ENCODE results near the gene COL6A1. TPM values are rescaled to one million over a fixed set of nuclear protein-coding genes. Genes with fewer than 3 reads are reported as not detected.

Gene COL6A1
- polyA plus RNA-seq, 1 donor from 2014 or later = 29.4 TPM

DNA sequence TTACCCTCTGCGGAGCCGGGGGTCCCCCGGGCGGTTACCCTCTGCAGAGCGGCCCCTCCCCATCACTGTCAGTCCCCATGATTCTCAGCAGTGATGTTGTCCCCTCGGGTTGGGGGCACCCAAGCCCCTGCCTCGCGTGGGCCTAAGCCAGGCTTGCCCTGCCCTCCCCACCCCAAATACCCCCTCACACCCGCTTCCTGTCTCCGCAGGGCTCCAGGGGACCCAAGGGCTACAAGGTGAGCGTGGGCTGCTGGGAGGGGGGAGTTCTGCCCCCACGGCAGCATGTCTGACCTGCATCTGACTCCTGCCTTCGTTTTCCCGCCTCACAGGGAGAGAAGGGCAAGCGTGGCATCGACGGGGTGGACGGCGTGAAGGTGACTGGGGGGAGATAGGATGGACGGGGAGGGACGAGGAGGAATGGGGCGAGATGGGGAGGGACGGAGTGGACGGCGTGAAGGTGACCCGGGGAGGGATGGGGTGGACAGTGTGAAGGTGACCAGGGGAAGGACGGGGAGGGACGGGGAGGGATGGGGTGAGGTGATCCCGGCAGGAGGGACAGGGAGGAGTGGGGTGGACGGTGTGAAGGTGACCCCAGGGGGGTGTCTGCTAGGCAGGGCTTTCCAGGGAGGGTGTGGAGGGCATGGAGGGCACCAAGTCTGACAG, 8.6 kb downstream of the COL6A1 start:
- no peak overlapping the region for H3K4me2 ChIP-seq (ENCODE audit: low read length)
- H3K4me3 ChIP-seq (ENCODE audit: low read length) = no peak overlapping the region
- H3K9me3 ChIP-seq (ENCODE audit: low read length) = no peaks in the 10 kb centered on the region
- no peaks in the 10 kb centered on the region for H3F3A ChIP-seq (ENCODE audit: insufficient read depth, low read length, poor library complexity, severe bottlenecking)
- no peaks in the 10 kb centered on the region for H3K79me2 ChIP-seq (replicated peaks; ENCODE audit: insufficient read depth, low read length)
- H3K27me3 ChIP-seq (ENCODE audit: insufficient read depth, low read depth, low read length) = no peaks in the 10 kb centered on the region
- H3K36me3 ChIP-seq (ENCODE audit: insufficient read depth, low read length) = no peaks in the 10 kb centered on the region
- TF ChIP-seq MXI1 (conservative IDR thresholded peaks at IDR 0.05; ENCODE audit: poor library complexity, severe bottlenecking) (no peak), TAF1 (IDR thresholded peaks at IDR 0.05; ENCODE audit: low read depth) (no peak), POLR2AphosphoS5 (IDR thresholded peaks at IDR 0.05) (no peak), EZH2 (IDR thresholded peaks at IDR 0.05; ENCODE audit: borderline replicate concordance, insufficient read depth, low read length, poor library complexity, severe bottlenecking) (no peak), EP300 (conservative IDR thresholded peaks at IDR 0.05; ENCODE audit: poor library complexity, severe bottlenecking) (no peak), SMC3 (conservative IDR thresholded peaks at IDR 0.05; ENCODE audit: poor library complexity) (no peak), RAD21 (conservative IDR thresholded peaks at IDR 0.05) (no peak)
- TF ChIP-seq, protein P1, sequence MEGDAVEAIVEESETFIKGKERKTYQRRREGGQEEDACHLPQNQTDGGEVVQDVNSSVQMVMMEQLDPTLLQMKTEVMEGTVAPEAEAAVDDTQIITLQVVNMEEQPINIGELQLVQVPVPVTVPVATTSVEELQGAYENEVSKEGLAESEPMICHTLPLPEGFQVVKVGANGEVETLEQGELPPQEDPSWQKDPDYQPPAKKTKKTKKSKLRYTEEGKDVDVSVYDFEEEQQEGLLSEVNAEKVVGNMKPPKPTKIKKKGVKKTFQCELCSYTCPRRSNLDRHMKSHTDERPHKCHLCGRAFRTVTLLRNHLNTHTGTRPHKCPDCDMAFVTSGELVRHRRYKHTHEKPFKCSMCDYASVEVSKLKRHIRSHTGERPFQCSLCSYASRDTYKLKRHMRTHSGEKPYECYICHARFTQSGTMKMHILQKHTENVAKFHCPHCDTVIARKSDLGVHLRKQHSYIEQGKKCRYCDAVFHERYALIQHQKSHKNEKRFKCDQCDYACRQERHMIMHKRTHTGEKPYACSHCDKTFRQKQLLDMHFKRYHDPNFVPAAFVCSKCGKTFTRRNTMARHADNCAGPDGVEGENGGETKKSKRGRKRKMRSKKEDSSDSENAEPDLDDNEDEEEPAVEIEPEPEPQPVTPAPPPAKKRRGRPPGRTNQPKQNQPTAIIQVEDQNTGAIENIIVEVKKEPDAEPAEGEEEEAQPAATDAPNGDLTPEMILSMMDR (IDR thresholded peaks at IDR 0.05; ENCODE audit: poor library complexity, severe bottlenecking) = no peak
- TF ChIP-seq, protein P2, sequence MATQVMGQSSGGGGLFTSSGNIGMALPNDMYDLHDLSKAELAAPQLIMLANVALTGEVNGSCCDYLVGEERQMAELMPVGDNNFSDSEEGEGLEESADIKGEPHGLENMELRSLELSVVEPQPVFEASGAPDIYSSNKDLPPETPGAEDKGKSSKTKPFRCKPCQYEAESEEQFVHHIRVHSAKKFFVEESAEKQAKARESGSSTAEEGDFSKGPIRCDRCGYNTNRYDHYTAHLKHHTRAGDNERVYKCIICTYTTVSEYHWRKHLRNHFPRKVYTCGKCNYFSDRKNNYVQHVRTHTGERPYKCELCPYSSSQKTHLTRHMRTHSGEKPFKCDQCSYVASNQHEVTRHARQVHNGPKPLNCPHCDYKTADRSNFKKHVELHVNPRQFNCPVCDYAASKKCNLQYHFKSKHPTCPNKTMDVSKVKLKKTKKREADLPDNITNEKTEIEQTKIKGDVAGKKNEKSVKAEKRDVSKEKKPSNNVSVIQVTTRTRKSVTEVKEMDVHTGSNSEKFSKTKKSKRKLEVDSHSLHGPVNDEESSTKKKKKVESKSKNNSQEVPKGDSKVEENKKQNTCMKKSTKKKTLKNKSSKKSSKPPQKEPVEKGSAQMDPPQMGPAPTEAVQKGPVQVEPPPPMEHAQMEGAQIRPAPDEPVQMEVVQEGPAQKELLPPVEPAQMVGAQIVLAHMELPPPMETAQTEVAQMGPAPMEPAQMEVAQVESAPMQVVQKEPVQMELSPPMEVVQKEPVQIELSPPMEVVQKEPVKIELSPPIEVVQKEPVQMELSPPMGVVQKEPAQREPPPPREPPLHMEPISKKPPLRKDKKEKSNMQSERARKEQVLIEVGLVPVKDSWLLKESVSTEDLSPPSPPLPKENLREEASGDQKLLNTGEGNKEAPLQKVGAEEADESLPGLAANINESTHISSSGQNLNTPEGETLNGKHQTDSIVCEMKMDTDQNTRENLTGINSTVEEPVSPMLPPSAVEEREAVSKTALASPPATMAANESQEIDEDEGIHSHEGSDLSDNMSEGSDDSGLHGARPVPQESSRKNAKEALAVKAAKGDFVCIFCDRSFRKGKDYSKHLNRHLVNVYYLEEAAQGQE (IDR thresholded peaks at IDR 0.05; ENCODE audit: borderline replicate concordance) = no peak
- no peak overlapping the region for H3K9ac ChIP-seq (ENCODE audit: low read length)
- H4K20me1 ChIP-seq (ENCODE audit: insufficient read depth) = no peaks in the 10 kb centered on the region
- no peak overlapping the region for H3K27ac ChIP-seq (ENCODE audit: low read length)
- no peak overlapping the region for H2AFZ ChIP-seq (ENCODE audit: low read depth, low read length)
- H3K9me2 ChIP-seq (ENCODE audit: insufficient read depth, low read length) = no peaks in the 10 kb centered on the region

DNA sequence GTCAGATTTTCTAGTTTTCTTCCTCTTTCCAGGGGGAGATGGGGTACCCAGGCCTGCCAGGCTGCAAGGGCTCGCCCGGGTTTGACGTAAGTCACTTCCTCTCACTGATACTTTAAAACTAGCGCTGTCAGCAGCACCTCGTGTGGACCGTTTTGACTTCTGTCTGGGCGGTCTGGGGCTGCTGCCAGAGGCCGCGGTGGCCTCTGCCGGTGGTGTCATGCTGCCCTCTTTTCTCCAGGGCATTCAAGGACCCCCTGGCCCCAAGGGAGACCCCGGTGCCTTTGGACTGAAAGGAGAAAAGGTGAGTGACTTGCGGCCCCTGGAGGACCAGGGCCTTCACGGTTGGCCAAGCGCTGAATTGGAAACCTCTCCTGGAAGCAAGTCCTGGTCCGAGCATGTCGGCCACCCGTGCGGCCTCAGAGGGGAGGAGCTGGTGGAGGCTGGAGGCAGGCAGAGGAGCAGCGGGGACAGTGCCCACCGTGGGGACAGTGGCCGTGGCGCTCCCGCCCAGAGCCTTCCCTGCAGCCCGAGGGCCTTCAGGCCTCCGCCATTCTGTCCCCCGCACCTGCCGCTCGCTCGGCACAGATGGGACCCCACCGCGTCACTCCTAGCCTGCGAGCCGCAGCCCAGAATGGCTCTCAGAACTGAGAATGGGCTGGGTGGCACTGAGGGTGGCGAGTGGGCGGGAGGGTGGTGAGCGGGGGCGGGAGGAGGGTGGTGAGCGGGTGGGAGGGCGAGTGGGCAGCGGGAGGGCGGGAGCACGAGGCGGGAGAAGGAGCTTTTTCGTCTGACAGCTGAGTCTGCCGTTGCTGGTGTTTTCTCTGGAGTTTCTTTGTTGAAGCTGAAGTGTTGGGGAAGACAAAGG, 9.4 kb downstream of the COL6A1 start:
- Histone ChIP-seq H3K36me3 (ENCODE audit: insufficient read depth, low read length) (no peaks in the 10 kb centered on the region), H3F3A (ENCODE audit: insufficient read depth, low read length, poor library complexity, severe bottlenecking) (no peaks in the 10 kb centered on the region), H4K20me1 (ENCODE audit: insufficient read depth) (no peaks in the 10 kb centered on the region), H3K27ac (ENCODE audit: low read length) (no peak overlapping the region), H3K79me2 (replicated peaks; ENCODE audit: insufficient read depth, low read length) (no peaks in the 10 kb centered on the region), H3K4me2 (ENCODE audit: low read length) (no peak overlapping the region), H3K9me2 (ENCODE audit: insufficient read depth, low read length) (no peaks in the 10 kb centered on the region), H3K9me3 (ENCODE audit: low read length) (no peaks in the 10 kb centered on the region), H2AFZ (ENCODE audit: low read depth, low read length) (no peak overlapping the region), H3K27me3 (ENCODE audit: insufficient read depth, low read depth, low read length) (no peaks in the 10 kb centered on the region), H3K4me3 (ENCODE audit: low read length) (no peak overlapping the region), H3K9ac (ENCODE audit: low read length) (no peak overlapping the region)
- TF ChIP-seq RAD21 (conservative IDR thresholded peaks at IDR 0.05) (no peak), EP300 (conservative IDR thresholded peaks at IDR 0.05; ENCODE audit: poor library complexity, severe bottlenecking) (no peak), EZH2 (IDR thresholded peaks at IDR 0.05; ENCODE audit: borderline replicate concordance, insufficient read depth, low read length, poor library complexity, severe bottlenecking) (no peak), TAF1 (IDR thresholded peaks at IDR 0.05; ENCODE audit: low read depth) (no peak), SMC3 (conservative IDR thresholded peaks at IDR 0.05; ENCODE audit: poor library complexity) (no peak), MXI1 (conservative IDR thresholded peaks at IDR 0.05; ENCODE audit: poor library complexity, severe bottlenecking) (no peak), POLR2AphosphoS5 (IDR thresholded peaks at IDR 0.05) (no peak)
- TF ChIP-seq, protein P2 (IDR thresholded peaks at IDR 0.05; ENCODE audit: borderline replicate concordance) = no peak
- TF ChIP-seq, protein P1 (IDR thresholded peaks at IDR 0.05; ENCODE audit: poor library complexity, severe bottlenecking) = no peak

Data from neural cell (in vitro differentiated cells).